OCI-LY7 (cell line): ENCODE measurements around the gene TRANK1. TPM values are rescaled to one million over a fixed set of nuclear protein-coding genes. Genes with fewer than 3 reads are reported as not detected.

ENCODE experiments used
- BruUV-seq: library from RNA; stranded (reverse); fragments of 400-500 nt; replicated peaks from 2 replicates; lab custom pipeline; 2021; lab: Mats Ljungman, UMichigan
- CTCF ChIA-PET: fragments of 300-600 bp; sonication (Branson Sonifier 250); formaldehyde crosslinking; loops from one replicate; lab custom pipeline; 2022; ENCODE audit warnings: antibody characterized with exemption; ENCODE audit not compliant: unreplicated experiment; lab: Charles Lee
- POLR2A ChIA-PET: fragments of 300-600 bp; sonication (Branson Sonifier 250); formaldehyde crosslinking; loops from one replicate; lab custom pipeline; 2022; ENCODE audit warnings: antibody characterized with exemption; lab: Charles Lee
- DNase-seq: peaks from one replicate; pipeline ENCODE4 v3.0.0-alpha.2; 2015; ENCODE audit warnings: low spot score
- H2AFZ ChIP-seq: fragments of 200-600 bp; sonication (generic), shearing (Covaris generic); 2 replicates; pipeline ENCODE4 v1.6.1; 2014; ENCODE audit warnings: mild to moderate bottlenecking, antibody characterized with exemption, low read length, moderate library complexity
- H3K27ac ChIP-seq: fragments of 200-600 bp; sonication (generic); 2 replicates; pipeline ENCODE4 v1.5.1; 2014; ENCODE audit warnings: mixed run types, low read depth, mild to moderate bottlenecking, moderate library complexity, low read length, inconsistent platforms; ENCODE audit not compliant: poor library complexity, severe bottlenecking
- H3K36me3 ChIP-seq: fragments of 200-600 bp; sonication (generic); 2 replicates; pipeline ENCODE4 v1.6.1; 2014; ENCODE audit warnings: mild to moderate bottlenecking, antibody characterized with exemption, low read length, moderate library complexity, mixed read lengths; ENCODE audit not compliant: insufficient read depth
- H3K4me1 ChIP-seq: fragments of 200-600 bp; sonication (generic); 2 replicates; pipeline ENCODE4 v1.5.1; 2014; ENCODE audit warnings: mild to moderate bottlenecking, low read length; ENCODE audit not compliant: insufficient read depth, poor library complexity, severe bottlenecking
- H3K4me2 ChIP-seq: fragments of 200-600 bp; sonication (generic); 2 replicates; pipeline ENCODE4 v1.6.1; 2014; ENCODE audit warnings: mild to moderate bottlenecking, low read length
- H3K4me3 ChIP-seq: fragments of 200-600 bp; sonication (generic); 2 replicates; pipeline ENCODE4 v1.5.1; 2014; ENCODE audit warnings: mild to moderate bottlenecking, low read depth, low read length; ENCODE audit not compliant: poor library complexity, severe bottlenecking
- H3K79me2 ChIP-seq: fragments of 200-600 bp; sonication (generic); 2 replicates; pipeline ENCODE4 v1.6.1; 2016; ENCODE audit warnings: low read depth, mild to moderate bottlenecking, low read length, moderate library complexity, mixed read lengths; ENCODE audit not compliant: insufficient read depth
- H3K9me2 ChIP-seq: fragments of 200-600 bp; sonication (generic); 2 replicates; pipeline ENCODE4 v1.6.1; 2016; ENCODE audit warnings: mild to moderate bottlenecking, low read length, mixed read lengths; ENCODE audit not compliant: insufficient read depth
- H3K9me3 ChIP-seq: fragments of 200-600 bp; sonication (generic); 2 replicates; pipeline ENCODE4 v1.6.1; 2014; ENCODE audit warnings: mild to moderate bottlenecking, mixed run types, low read length, mixed read lengths
- H4K20me1 ChIP-seq: fragments of 200-600 bp; sonication (generic); 2 replicates; pipeline ENCODE4 v1.6.1; 2014; ENCODE audit warnings: mild to moderate bottlenecking, antibody characterized with exemption, low read length, moderate library complexity, mixed read lengths; ENCODE audit not compliant: insufficient read depth
- CTCF ChIP-seq: fragments of 200-600 bp; sonication (generic); conservative IDR thresholded peaks from 2 replicates; pipeline ENCODE4 v1.5.1; 2014; ENCODE audit warnings: mild to moderate bottlenecking, antibody characterized with exemption, low read length, moderate library complexity, mixed read lengths
- EZH2phosphoT487 ChIP-seq: fragments of 200-600 bp; sonication (generic); IDR thresholded peaks from 2 replicates; pipeline ENCODE4 v1.6.1; 2018; ENCODE audit warnings: low read depth, borderline replicate concordance, mild to moderate bottlenecking, mixed run types, antibody characterized with exemption, low read length, moderate library complexity, mixed read lengths
- intact Hi-C: fragments of 100-400 bp; cut with micrococcal nuclease; formaldehyde crosslinking; loops from one replicate; pipeline ENCODE4 v1.10.0; 2022; ENCODE audit not compliant: unreplicated experiment
- total RNA-seq, 2 experiments: library from RNA; depleted of rRNA in 1 of 2; stranded (reverse); fragments of >200 nt in 1 of 2; shearing (Covaris generic) in 1 of 2; gene quantifications; 2 replicates each; pipeline ENCODE4 v1.2.3, GENCODE V29; 2014 to 2022

Gene TRANK1
- total RNA-seq, 2 experiments from 2014 or later, result 34.9 to 57.1 TPM

GRCh38 chr3:36811768-36812167 lies 133.1 kb downstream of the TRANK1 start:
- H2AFZ ChIP-seq, result no peak overlapping the region
- H3K36me3 ChIP-seq, result no peaks in the 10 kb centered on the region
- BruUV-seq, result no TSS peak
- ChIA-PET CTCF (no interaction called here), POLR2A (interaction anchor here (0.6 to 1.2 kb wide), 3 partner anchors 12 to 321 kb away, joined by 3 read pairs; no protein-coding TSS in a partner anchor)
- H3K9me3 ChIP-seq, result no peaks in the 10 kb centered on the region
- H3K79me2 ChIP-seq, result no peaks in the 10 kb centered on the region
- intact Hi-C loops, result no loop called here
- no peak overlapping the region for H3K4me2 ChIP-seq
- no peaks in the 10 kb centered on the region for H3K4me1 ChIP-seq
- DNase-seq, result no peak
- H3K27ac ChIP-seq, result no peak overlapping the region
- H3K4me3 ChIP-seq, result no peak overlapping the region
- TF ChIP-seq EZH2phosphoT487, result no peak
- H3K9me2 ChIP-seq, result no peaks in the 10 kb centered on the region
- no peaks in the 10 kb centered on the region for H4K20me1 ChIP-seq

GRCh38 chr3:36804295-36805055 lies 140.4 kb downstream of the TRANK1 start:
- Histone ChIP-seq H3K4me2 (no peak overlapping the region), H3K79me2 (no peaks in the 10 kb centered on the region), H3K4me3 (no peak overlapping the region), H3K9me2 (no peaks in the 10 kb centered on the region), H3K9me3 (0 out of 2 replicates have a peak, but pooled peaks cover 7% of the 10 kb centered on the region), H3K4me1 (no peaks in the 10 kb centered on the region), H3K36me3 (no peaks in the 10 kb centered on the region), H4K20me1 (no peaks in the 10 kb centered on the region), H2AFZ (no peak overlapping the region), H3K27ac (no peak overlapping the region)
- ChIA-PET POLR2A (interaction anchor here (0.6 kb wide), 2 partner anchors 135 to 462 kb away, joined by 5 read pairs; no protein-coding TSS in a partner anchor), CTCF (interaction anchor here (0.9 kb wide), 1 partner anchor 11 kb away, joined by 4 read pairs; no protein-coding TSS in a partner anchor)
- intact Hi-C loops, result no loop called here
- no TSS peak for BruUV-seq
- TF ChIP-seq CTCF (no peak), EZH2phosphoT487 (no peak)
- DNase-seq, result no peak

GRCh38 chr3:36803091-36803791 lies 141.6 kb downstream of the TRANK1 start:
- H2AFZ ChIP-seq, result no peak overlapping the region
- H3K36me3 ChIP-seq, result no peaks in the 10 kb centered on the region
- CTCF ChIA-PET, result no interaction called here
- BruUV-seq, result no TSS peak
- H3K9me3 ChIP-seq, result 0 out of 2 replicates have a peak, but pooled peaks cover 7% of the 10 kb centered on the region
- H3K4me3 ChIP-seq, result no peak overlapping the region
- no peak overlapping the region for H3K4me2 ChIP-seq
- no peaks in the 10 kb centered on the region for H3K4me1 ChIP-seq
- POLR2A ChIA-PET, result interaction anchor here (0.6 kb wide), 1 partner anchor 133 kb away, joined by 4 read pairs; no protein-coding TSS in a partner anchor
- no peak overlapping the region for H3K27ac ChIP-seq
- no peak for TF ChIP-seq CTCF
- no peak for TF ChIP-seq EZH2phosphoT487
- H3K79me2 ChIP-seq, result no peaks in the 10 kb centered on the region
- no peak for DNase-seq
- H4K20me1 ChIP-seq, result no peaks in the 10 kb centered on the region
- intact Hi-C loops, result no loop called here
- H3K9me2 ChIP-seq, result no peaks in the 10 kb centered on the region
